IMR-90 (cell line): Measurements from ENCODE around the gene CLHC1. TPM values are rescaled to one million over a fixed set of nuclear protein-coding genes. Genes with fewer than 3 reads are reported as not detected.

Source experiments
- ATAC-seq: fragments of 200-7000 bp; cut with Tn5 transposase; 2 replicates; pipeline ENCODE4 v1.9.1; 2020; ENCODE audit warnings: low read depth, mild to moderate bottlenecking, moderate library complexity
- BruUV-seq: library from RNA; stranded (reverse); fragments of 400-500 nt; replicated peaks from 2 replicates; lab custom pipeline; 2021; lab: Mats Ljungman, UMichigan
- CTCF ChIA-PET: fragments of 300-600 bp; formaldehyde crosslinking; extraction: SDS; loops from one replicate; lab custom pipeline; 2021; ENCODE audit warnings: antibody characterized with exemption; lab: Yijun Ruan, JAX
- POLR2A ChIA-PET: fragments of 300-600 bp; sonication (Branson Sonifier 250); formaldehyde crosslinking; loops from one replicate; lab custom pipeline; 2022; ENCODE audit warnings: antibody characterized with exemption; ENCODE audit not compliant: unreplicated experiment; lab: Charles Lee
- DNase-seq: peaks from one replicate; pipeline ENCODE4 v3.0.0; 2013
- H2AFZ ChIP-seq: replicated peaks from 2 replicates; pipeline ENCODE3; 2013; ENCODE audit warnings: low read length, mild to moderate bottlenecking; ENCODE audit not compliant: poor library complexity
- H2AK5ac ChIP-seq: 2 replicates; pipeline ENCODE4 v1.6.1; 2013; ENCODE audit warnings: low read depth, low read length, inconsistent platforms
- H2AK9ac ChIP-seq: replicated peaks from 2 replicates; pipeline ENCODE3; 2013; ENCODE audit warnings: mild to moderate bottlenecking, low read depth, low read length, moderate library complexity; ENCODE audit not compliant: poor library complexity
- H2BK120ac ChIP-seq: 2 replicates; pipeline ENCODE4 v1.6.1; 2013; ENCODE audit warnings: low read depth, low read length, inconsistent platforms
- H2BK15ac ChIP-seq: 3 replicates; pipeline ENCODE4 v1.6.1; 2013; ENCODE audit warnings: low read depth, low read length, inconsistent platforms
- H2BK20ac ChIP-seq: 2 replicates; pipeline ENCODE4 v1.6.1; 2013; ENCODE audit warnings: low read depth, mild to moderate bottlenecking, inconsistent platforms, low read length, moderate library complexity
- H2BK5ac ChIP-seq: 2 replicates; pipeline ENCODE4 v1.6.1; 2013; ENCODE audit warnings: mild to moderate bottlenecking, low read depth, low read length, inconsistent platforms; ENCODE audit not compliant: poor library complexity, severe bottlenecking
- H3K14ac ChIP-seq: replicated peaks from 2 replicates; pipeline ENCODE4 v1.6.1; 2013; ENCODE audit warnings: low read depth, low read length, inconsistent platforms
- H3K18ac ChIP-seq: 2 replicates; pipeline ENCODE4 v1.6.1; 2013; ENCODE audit warnings: low read depth, low read length, control low read depth
- H3K23ac ChIP-seq: 2 replicates; pipeline ENCODE4 v1.6.1; 2013; ENCODE audit warnings: low read depth, low read length, inconsistent platforms
- H3K27ac ChIP-seq: 2 replicates; pipeline ENCODE4 v1.5.1; 2013; ENCODE audit warnings: mild to moderate bottlenecking, control low read depth, low read length; ENCODE audit not compliant: insufficient read depth
- H3K27me3 ChIP-seq: 2 replicates; pipeline ENCODE4 v1.6.1; 2013; ENCODE audit warnings: low read length; ENCODE audit not compliant: control insufficient read depth, insufficient read depth
- H3K36me3 ChIP-seq: 2 replicates; pipeline ENCODE4 v1.6.1; 2013; ENCODE audit warnings: low read length, mixed read lengths; ENCODE audit not compliant: control insufficient read depth, insufficient read depth
- H3K4ac ChIP-seq: 2 replicates; pipeline ENCODE4 v1.6.1; 2013; ENCODE audit warnings: low read depth, low read length, inconsistent platforms
- H3K4me1 ChIP-seq: 2 replicates; pipeline ENCODE4 v1.6.1; 2013; ENCODE audit warnings: low read length, mixed read lengths; ENCODE audit not compliant: control insufficient read depth, insufficient read depth
- H3K4me2 ChIP-seq: 2 replicates; pipeline ENCODE4 v1.6.1; 2013; ENCODE audit warnings: low read depth, mild to moderate bottlenecking, control low read depth, low read length, moderate library complexity
- H3K4me3 ChIP-seq: 2 replicates; pipeline ENCODE4 v1.5.1; 2013; ENCODE audit warnings: low read depth, mild to moderate bottlenecking, control low read depth, low read length, moderate library complexity; ENCODE audit not compliant: insufficient read depth
- H3K56ac ChIP-seq: 2 replicates; pipeline ENCODE4 v1.6.1; 2013; ENCODE audit warnings: low read length, inconsistent platforms; ENCODE audit not compliant: insufficient read depth; ENCODE audit errors: extremely low read depth
- H3K79me1 ChIP-seq, 2 experiments: 2 replicates each; pipeline ENCODE4 v1.6.1; 2013; ENCODE audit warnings: low read length in 2 of 2, inconsistent platforms in 1 of 2, low read depth in 1 of 2
- H3K9ac ChIP-seq: 2 replicates; pipeline ENCODE4 v1.6.1; 2013; ENCODE audit warnings: low read depth, low read length, control low read depth
- H3K9me1 ChIP-seq: 2 replicates; pipeline ENCODE4 v1.6.1; 2013; ENCODE audit warnings: low read length, inconsistent platforms; ENCODE audit not compliant: insufficient read depth
- H3K9me3 ChIP-seq: 2 replicates; pipeline ENCODE4 v1.6.1; 2013; ENCODE audit warnings: low read length; ENCODE audit not compliant: control insufficient read depth, insufficient read depth
- H4K20me1 ChIP-seq: 2 replicates; pipeline ENCODE4 v1.6.1; 2013; ENCODE audit warnings: low read length, inconsistent platforms; ENCODE audit not compliant: insufficient read depth
- H4K5ac ChIP-seq: 2 replicates; pipeline ENCODE4 v1.6.1; 2013; ENCODE audit warnings: mild to moderate bottlenecking, low read depth, low read length, control low read depth
- H4K8ac ChIP-seq, 2 experiments: 2 replicates each; pipeline ENCODE4 v1.6.1; 2013; ENCODE audit warnings: low read depth in 2 of 2, low read length in 2 of 2, control low read depth in 1 of 2, inconsistent platforms in 1 of 2
- H4K91ac ChIP-seq: 2 replicates; pipeline ENCODE4 v1.6.1; 2013; ENCODE audit warnings: low read depth, low read length, inconsistent platforms; ENCODE audit not compliant: insufficient read depth
- BHLHE40 ChIP-seq: fragments of 150-350 bp; IDR thresholded peaks from 2 replicates; pipeline ENCODE4 v1.6.1; 2016; ENCODE audit warnings: mild to moderate bottlenecking, low read depth, low read length
- CHD1 ChIP-seq: IDR thresholded peaks from 2 replicates; pipeline ENCODE4 v1.6.1; 2012; ENCODE audit warnings: low read depth, low read length, improper control_type of control experiment
- ELK1 ChIP-seq: fragments of 150-350 bp; IDR thresholded peaks from 2 replicates; pipeline ENCODE4 v1.6.1; 2016; ENCODE audit warnings: low read depth, mild to moderate bottlenecking, low read length, moderate library complexity, borderline replicate concordance
- MAZ ChIP-seq: IDR thresholded peaks from 2 replicates; pipeline ENCODE4 v1.6.1; 2012; ENCODE audit warnings: low read depth, mild to moderate bottlenecking, low read length, improper control_type of control experiment, moderate library complexity, borderline replicate concordance
- POLR2A ChIP-seq: IDR thresholded peaks from 2 replicates; pipeline ENCODE4 v1.6.1; 2012; ENCODE audit warnings: mild to moderate bottlenecking, low read depth, low read length
- RAD21 ChIP-seq: IDR thresholded peaks from 2 replicates; pipeline ENCODE4 v1.6.1; 2012; ENCODE audit warnings: low read length, improper control_type of control experiment
- RCOR1 ChIP-seq: IDR thresholded peaks from 2 replicates; pipeline ENCODE4 v1.6.1; 2012; ENCODE audit warnings: mild to moderate bottlenecking, low read length, improper control_type of control experiment; ENCODE audit not compliant: insufficient replicate concordance
- RFX5 ChIP-seq: IDR thresholded peaks from 2 replicates; pipeline ENCODE4 v1.8.0; 2012; ENCODE audit warnings: low read depth, mild to moderate bottlenecking, low read length, moderate library complexity
- SMC3 ChIP-seq: fragments of 150-350 bp; IDR thresholded peaks from 2 replicates; pipeline ENCODE4 v1.6.1; 2016; ENCODE audit warnings: low read depth, mild to moderate bottlenecking, antibody characterized with exemption, low read length, moderate library complexity
- WGBS, 2 experiments: methylation state at CpG; one replicate each; pipeline versions ENCODE4 v1.1.5 to v1.1.7; 2013; ENCODE audit warnings: missing lambda C conversion rate in 2 of 2; ENCODE audit not compliant: insufficient read length in 1 of 2; ENCODE audit errors: extremely low coverage in 2 of 2; 5-methylcytosine and 5-hydroxymethylcytosine counted together
- dilution Hi-C: fragments of 300-500 bp; cut with HindIII; formaldehyde crosslinking; loops from one replicate; pipeline ENCODE4 v1.14.3; 2018; ENCODE audit warnings: low sequenced_read_pairs; ENCODE audit not compliant: unreplicated experiment
- in situ Hi-C: fragments of 300-500 bp; cut with MboI; formaldehyde crosslinking; loops from 3 replicates; pipeline ENCODE4 v1.14.3; 2019; ENCODE audit warnings: low sequenced_read_pairs, inconsistent platforms, mixed read lengths
- intact Hi-C: fragments of 100-400 bp; cut with micrococcal nuclease; formaldehyde crosslinking; loops from 2 replicates; pipeline ENCODE4 v1.10.0; 2022
- polyA plus RNA-seq, 3 experiments: library from polyadenylated mRNA; depleted of rRNA; stranded (reverse); fragments of >200 nt; gene quantifications; 2 replicates each; pipeline ENCODE4 v1.2.3, GENCODE V29; 2012; ENCODE audit warnings: low replicate concordance in 1 of 3
- total RNA-seq: library from RNA; depleted of rRNA; stranded (reverse); fragments of >200 nt; gene quantifications from 2 replicates; pipeline ENCODE4 v1.2.3, GENCODE V29; 2012
- TF ChIP-seq, protein P1 (sequence below): conservative IDR thresholded peaks from 2 replicates; pipeline ENCODE4 v1.5.1; 2012; ENCODE audit warnings: mild to moderate bottlenecking, low read depth, low read length, improper control_type of control experiment

Gene CLHC1
- total and polyA plus RNA-seq, 2 of the 4 experiments (the other 2 are of a cell fraction), result 2.3 to 5.3 TPM

DNA sequence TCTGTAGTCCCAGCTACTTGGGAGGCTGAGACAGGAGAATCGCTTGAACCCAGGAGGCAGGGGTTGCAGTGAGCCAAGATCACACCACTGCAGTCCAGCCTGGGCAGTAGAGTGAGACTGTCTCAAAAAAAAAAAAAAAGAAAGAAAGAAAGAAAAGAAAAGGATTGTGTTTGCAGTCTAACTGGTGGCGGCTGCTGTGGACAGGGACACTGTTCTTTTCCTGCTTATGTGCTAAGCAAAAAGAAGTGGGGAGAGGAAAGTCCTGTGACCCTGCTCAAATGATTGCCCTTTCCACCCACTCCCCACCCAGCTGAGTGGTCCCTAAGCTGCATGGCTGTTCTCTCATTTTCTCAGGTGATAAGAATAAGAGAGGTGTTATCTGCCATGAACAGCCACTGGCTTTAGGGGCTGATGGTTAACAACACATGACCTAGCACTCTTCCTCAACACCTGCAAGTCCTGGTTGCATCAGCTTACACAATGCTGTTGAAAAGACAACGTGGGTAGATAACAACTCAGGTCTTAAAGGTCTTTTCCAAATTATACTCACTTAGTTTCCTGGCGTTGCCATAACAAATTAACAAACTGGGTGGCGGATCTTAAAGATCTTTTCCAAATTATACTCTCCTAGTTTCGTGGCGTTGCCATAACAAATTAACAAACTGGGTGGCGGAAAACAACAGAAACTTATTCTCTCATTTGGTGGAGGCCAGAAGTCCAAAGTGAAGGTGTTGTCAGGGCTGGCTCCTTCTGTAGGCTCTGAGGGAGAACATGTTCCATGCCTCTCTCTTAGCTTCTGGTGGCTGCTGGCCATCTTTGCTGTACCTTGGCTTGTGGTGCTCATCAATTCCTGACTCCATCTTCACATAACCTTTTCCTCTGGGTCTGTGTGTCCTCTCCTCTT lies 91.5 kb downstream of the CLHC1 start (continued):
- TF ChIP-seq ELK1, result no peak

GRCh38 chr2:55139305-55139704 lies 92.8 kb downstream of the CLHC1 start:
- ATAC-seq (no peak), DNase-seq (no peak)
- POLR2A ChIA-PET, result no interaction called here
- Histone ChIP-seq H3K14ac (0 out of 2 replicates have a peak overlapping the region, but pooled peaks have one; percentile 32), H2BK20ac (0 out of 2 replicates have a peak overlapping the region, but pooled peaks have one; percentile 21), H2BK120ac (0 out of 2 replicates have a peak overlapping the region, but pooled peaks have one; percentile 91), H3K9me1 (peaks cover 2% of the 10 kb centered on the region), H2BK15ac (0 out of 3 replicates have a peak overlapping the region, but pooled peaks have one; percentile 9), H3K56ac (no peak overlapping the region), H2AK9ac (no peak overlapping the region), H3K9me3 (no peaks in the 10 kb centered on the region), H2AK5ac (peak overlapping the region; percentile 18; the same call in 1 of the 2 replicates), H2AFZ (no peak overlapping the region), H3K4me2 (no peak overlapping the region), H3K27me3 (no peaks in the 10 kb centered on the region), H2BK5ac (no peak overlapping the region), H3K36me3 (no peaks in the 10 kb centered on the region), H3K4me1 (peaks cover 17% of the 10 kb centered on the region), H3K23ac (no peak overlapping the region), H3K9ac (no peak overlapping the region), H3K4me3 (no peak overlapping the region), H4K20me1 (no peaks in the 10 kb centered on the region), H3K27ac (no peak overlapping the region), H4K91ac (no peak overlapping the region), H4K8ac (no peak overlapping the region), H3K79me1 (peaks cover 0 to 6% of the 10 kb centered on the region in 2 experiments; a peak in 2 of 4 replicates), H4K5ac (no peak overlapping the region), H3K4ac (no peak overlapping the region), H3K18ac (no peak overlapping the region)
- TF ChIP-seq SMC3 (no peak), MAZ (no peak), CHD1 (no peak), RFX5 (no peak), RCOR1 (no peak), BHLHE40 (no peak), POLR2A (no peak), RAD21 (no peak)
- TF ChIP-seq, protein P1, sequence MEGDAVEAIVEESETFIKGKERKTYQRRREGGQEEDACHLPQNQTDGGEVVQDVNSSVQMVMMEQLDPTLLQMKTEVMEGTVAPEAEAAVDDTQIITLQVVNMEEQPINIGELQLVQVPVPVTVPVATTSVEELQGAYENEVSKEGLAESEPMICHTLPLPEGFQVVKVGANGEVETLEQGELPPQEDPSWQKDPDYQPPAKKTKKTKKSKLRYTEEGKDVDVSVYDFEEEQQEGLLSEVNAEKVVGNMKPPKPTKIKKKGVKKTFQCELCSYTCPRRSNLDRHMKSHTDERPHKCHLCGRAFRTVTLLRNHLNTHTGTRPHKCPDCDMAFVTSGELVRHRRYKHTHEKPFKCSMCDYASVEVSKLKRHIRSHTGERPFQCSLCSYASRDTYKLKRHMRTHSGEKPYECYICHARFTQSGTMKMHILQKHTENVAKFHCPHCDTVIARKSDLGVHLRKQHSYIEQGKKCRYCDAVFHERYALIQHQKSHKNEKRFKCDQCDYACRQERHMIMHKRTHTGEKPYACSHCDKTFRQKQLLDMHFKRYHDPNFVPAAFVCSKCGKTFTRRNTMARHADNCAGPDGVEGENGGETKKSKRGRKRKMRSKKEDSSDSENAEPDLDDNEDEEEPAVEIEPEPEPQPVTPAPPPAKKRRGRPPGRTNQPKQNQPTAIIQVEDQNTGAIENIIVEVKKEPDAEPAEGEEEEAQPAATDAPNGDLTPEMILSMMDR, result no peak
- WGBS, 2 experiments, result 93% methylated on average over 2 of the region's 3 CpGs; no CpG with 5 or more reads in 1 of the 2 experiments
- CTCF ChIA-PET, result no interaction called here
- intact Hi-C loops (no loop called here), dilution Hi-C loops (no loop called here), in situ Hi-C loops (no loop called here)
- BruUV-seq, result no TSS peak
